ENCODE results near the gene PEAK3. TPM values are rescaled to one million over a fixed set of nuclear protein-coding genes. Genes with fewer than 3 reads are reported as not detected.

PEAK3 gene
- total RNA-seq, 1 donor from 2014 or later: 4.7 TPM

DNA sequence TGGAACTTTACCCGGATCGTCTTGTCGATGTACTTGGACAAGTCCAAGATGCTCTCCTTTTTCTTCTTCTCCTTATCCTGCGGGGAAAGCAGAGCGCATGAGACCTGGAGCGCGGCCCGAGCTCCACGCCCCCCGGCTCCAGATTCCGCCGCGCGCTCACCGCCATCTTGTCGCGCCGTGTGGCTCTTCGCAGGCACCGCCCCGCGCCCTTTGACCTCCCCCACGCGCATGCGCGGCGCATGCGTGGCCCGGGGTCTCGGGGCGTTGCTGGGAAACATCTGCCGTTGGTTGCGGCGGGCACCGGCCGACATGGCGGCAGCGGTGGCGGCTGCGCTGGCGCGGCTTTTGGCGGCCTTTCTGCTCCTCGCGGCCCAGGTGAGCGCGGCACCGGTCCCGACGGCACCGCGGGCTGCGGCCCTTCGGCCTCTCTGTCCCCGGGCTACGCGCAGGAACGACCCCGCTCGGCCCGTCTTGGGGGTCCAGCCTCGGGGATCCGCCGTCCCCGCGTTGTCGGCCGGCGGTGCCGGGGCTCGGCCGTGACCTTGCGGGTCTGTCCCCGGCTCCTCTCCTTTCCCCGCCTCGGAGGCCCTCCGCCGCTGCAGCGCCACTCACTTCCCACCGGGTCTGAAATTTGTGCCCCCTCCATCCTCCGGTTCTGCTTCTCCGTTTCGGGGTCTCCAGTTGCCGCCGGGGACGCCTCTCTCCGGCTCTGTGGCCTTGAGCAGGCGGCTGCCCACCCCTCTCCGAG lies 46.6 kb upstream of the PEAK3 start, which contains the start of the genes LSM7 and SPPL2B:
Gene LSM7 (minus strand): TSS at position 186 of the 748 bp plus-strand sequence. CDS start 20 bp downstream, at position 166.
Gene SPPL2B (plus strand): TSS at position 284 of the 748 bp plus-strand sequence. CDS start 26 bp downstream, at position 310.
- DNase-seq (ENCODE audit: low spot score in 2 of 2): peak; percentile 76 to 94
- no peaks in the 10 kb centered on the region for H3K9me3 ChIP-seq
- peak within 1 kb of the TSS; percentile 73 to 84 for H3K4me3 ChIP-seq
- intact Hi-C loops (cut with DNase I): loop anchor here (1.0 to 2.0 kb wide), 3 partner anchors 58 to 231 kb away; partner anchors contain the start of genes PLEKHJ1 and SF3A2
- no peaks in the 10 kb centered on the region for H3K27me3 ChIP-seq
- peaks cover 2 to 34% of the 10 kb centered on the region in 2 donors for H3K4me1 ChIP-seq
- H3K27ac ChIP-seq: peak within 1 kb of the TSS; percentile 48 to 64
- TF ChIP-seq, protein P1, sequence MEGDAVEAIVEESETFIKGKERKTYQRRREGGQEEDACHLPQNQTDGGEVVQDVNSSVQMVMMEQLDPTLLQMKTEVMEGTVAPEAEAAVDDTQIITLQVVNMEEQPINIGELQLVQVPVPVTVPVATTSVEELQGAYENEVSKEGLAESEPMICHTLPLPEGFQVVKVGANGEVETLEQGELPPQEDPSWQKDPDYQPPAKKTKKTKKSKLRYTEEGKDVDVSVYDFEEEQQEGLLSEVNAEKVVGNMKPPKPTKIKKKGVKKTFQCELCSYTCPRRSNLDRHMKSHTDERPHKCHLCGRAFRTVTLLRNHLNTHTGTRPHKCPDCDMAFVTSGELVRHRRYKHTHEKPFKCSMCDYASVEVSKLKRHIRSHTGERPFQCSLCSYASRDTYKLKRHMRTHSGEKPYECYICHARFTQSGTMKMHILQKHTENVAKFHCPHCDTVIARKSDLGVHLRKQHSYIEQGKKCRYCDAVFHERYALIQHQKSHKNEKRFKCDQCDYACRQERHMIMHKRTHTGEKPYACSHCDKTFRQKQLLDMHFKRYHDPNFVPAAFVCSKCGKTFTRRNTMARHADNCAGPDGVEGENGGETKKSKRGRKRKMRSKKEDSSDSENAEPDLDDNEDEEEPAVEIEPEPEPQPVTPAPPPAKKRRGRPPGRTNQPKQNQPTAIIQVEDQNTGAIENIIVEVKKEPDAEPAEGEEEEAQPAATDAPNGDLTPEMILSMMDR (IDR thresholded peaks at IDR 0.05): no peak
- H3K36me3 ChIP-seq: peaks cover 7 to 14% of the 10 kb centered on the region in 2 donors

DNA sequence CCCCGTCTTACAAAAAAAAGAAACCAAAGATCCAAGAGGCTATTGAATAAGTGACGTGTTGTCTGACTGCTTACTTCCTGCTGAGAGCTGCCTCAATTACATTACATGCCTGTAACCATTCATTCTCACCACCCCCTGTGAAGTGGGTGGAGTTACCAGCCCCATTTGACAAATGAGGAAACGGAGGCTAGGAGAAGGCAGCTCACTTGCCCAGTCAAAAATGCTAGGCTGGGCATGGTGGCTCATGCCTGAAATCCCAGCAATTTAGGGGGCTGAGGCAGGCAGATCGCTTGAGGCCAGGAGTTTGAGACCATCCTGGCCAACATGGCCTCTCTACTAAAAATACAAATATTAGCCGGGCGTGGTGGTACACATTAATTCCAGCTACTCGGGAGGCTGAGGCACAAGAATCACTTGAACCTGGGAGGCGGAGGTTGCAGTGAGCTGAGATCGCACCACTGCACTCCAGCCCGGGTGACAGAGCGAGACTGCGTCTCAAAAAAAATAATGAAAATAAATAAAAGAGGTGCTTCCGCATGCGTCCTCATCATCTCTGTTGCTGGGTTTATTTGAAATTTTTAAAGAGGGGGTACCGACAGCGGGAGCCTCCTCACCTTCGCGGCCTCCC lies 45.9 kb upstream of the PEAK3 start:
- Histone ChIP-seq H3K4me1 (peaks cover 2 to 34% of the 10 kb centered on the region in 2 donors), H3K27ac (peak overlapping the region in 1 of 2 donors; percentile 48), H3K36me3 (peaks cover 7 to 21% of the 10 kb centered on the region in 2 donors), H3K9me3 (no peaks in the 10 kb centered on the region), H3K27me3 (no peaks in the 10 kb centered on the region), H3K4me3 (peak overlapping the region; percentile 73 to 84)
- DNase-seq (ENCODE audit: low spot score in 2 of 2): no peak
- intact Hi-C loops (cut with DNase I): loop anchor here (1.0 to 2.0 kb wide), 3 partner anchors 57 to 231 kb away; partner anchors contain the start of genes PLEKHJ1 and SF3A2
- TF ChIP-seq, protein P1 (IDR thresholded peaks at IDR 0.05): no peak

DNA sequence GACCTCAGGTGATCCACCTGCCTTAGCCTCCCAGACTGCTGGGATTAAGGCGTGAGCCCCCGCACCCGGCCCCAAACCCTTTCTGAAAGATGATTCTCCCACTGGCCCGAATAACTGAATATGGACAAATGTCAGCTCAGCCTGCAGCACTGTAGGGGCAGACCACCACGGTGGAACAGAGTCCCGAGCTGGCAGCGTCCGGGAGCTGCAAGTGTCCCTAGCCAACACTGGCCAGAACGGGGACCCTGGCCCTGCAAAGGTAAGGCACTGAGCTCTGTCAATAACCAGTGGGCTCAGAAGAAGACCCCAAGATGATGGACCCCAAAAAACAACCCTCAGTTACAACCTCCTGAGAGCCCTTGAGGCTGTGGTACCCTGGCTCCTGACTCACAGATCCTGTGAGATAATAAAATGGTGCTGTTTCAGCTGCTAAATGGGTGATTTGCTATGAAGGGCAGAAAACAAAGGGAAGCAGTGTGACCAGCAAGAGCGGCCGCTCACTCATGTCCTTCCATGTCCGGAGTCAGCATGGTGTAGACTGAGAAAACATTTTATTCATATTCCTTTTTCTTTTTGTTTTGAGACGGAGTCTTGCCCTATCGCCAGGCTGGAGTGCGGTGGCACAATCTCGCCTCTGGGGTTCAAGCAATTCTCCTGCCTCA lies 44.9 kb upstream of the PEAK3 start:
- no peak overlapping the region for H3K27ac ChIP-seq
- intact Hi-C loops (cut with DNase I): no loop called here
- H3K9me3 ChIP-seq: no peaks in the 10 kb centered on the region
- no peak for DNase-seq (ENCODE audit: low spot score in 2 of 2)
- peaks cover 10 to 26% of the 10 kb centered on the region in 2 donors for H3K36me3 ChIP-seq
- peak overlapping the region; percentile 73 to 84 for H3K4me3 ChIP-seq
- H3K4me1 ChIP-seq: peaks cover 2 to 28% of the 10 kb centered on the region in 2 donors
- TF ChIP-seq, protein P1 (IDR thresholded peaks at IDR 0.05): no peak
- H3K27me3 ChIP-seq: no peaks in the 10 kb centered on the region

DNA sequence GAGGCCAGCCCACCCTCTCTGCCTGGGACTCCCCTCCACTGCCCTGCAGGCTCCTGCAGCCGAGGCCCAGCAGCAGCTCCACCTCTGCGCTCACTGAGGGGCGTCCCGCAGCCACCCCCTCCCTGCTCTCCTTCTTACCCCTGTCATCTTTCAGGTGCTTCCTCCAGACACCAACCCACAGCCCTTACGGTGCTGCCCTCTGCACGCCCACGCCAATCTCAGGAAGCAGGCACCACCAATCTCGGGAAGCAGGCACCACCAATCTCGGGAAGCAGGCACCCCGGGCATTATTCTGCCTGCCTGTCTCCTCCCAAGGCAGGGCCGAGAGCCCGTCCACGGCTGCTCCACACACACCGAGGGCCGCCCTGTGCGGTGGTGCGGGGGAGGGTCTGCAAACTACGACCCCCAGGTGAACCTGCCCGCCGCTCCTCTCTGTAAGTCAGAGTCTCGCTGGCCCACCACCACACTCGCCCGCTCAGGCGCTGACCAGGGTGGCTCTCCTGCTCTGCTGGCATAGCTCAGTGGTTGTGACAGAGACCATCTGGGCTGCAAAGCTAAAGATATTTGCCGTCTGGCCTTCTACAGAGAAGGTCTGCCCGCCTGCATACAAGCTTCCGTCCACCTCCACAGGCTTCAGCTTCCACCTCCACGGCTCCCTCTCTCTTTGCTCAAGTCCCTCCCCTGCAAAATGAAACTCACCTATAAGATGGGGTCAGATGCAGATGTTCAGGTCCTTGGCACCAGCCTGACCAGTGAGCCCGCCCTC lies 43.5 kb upstream of the PEAK3 start:
- H3K36me3 ChIP-seq: peaks cover 13 to 26% of the 10 kb centered on the region in 2 donors
- TF ChIP-seq, protein P1 (IDR thresholded peaks at IDR 0.05): no peak

More for the DNA sequence above, 43.5 kb upstream of the PEAK3 start:
- Histone ChIP-seq H3K4me1 (peaks cover 2 to 27% of the 10 kb centered on the region in 2 donors), H3K27me3 (no peaks in the 10 kb centered on the region), H3K9me3 (no peaks in the 10 kb centered on the region), H3K27ac (no peak overlapping the region), H3K4me3 (no peak overlapping the region)
- DNase-seq (ENCODE audit: low spot score in 2 of 2): no peak
- intact Hi-C loops (cut with DNase I): no loop called here

Measured in ascending aorta (tissue), 2 donors.